ENCODE results near the gene FERMT3.
"Not testable (repeated sequence)": the region's sequence is repeated elsewhere in the genome, so short reads cannot be mapped to it uniquely, and the experiment has no call there.

The FERMT3 gene

DNA sequence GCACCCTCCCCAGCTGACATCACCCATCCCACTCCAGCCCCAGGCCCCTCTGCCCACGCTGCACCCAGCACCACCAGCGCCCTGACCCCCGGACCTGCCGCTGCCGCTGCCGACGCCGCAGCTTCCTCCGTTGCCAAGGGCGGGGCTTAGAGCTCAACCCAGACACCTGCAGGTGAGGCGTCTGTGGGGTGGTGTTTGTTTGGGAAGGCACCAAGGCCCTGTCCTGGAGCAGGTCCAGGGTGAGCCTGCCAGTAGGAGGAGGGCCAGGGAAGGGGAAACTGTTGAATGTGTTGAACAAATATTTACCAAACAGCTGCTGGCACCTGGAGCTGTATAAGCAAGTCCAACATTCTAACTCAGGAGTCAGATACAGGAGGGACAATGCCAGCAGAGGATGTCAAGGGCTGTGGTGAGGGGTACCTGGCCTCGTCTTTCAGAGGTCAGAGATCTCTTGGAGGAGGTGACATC is 31.0 kb downstream of the FERMT3 start:
- DNase-seq = peak; percentile 96

DNA sequence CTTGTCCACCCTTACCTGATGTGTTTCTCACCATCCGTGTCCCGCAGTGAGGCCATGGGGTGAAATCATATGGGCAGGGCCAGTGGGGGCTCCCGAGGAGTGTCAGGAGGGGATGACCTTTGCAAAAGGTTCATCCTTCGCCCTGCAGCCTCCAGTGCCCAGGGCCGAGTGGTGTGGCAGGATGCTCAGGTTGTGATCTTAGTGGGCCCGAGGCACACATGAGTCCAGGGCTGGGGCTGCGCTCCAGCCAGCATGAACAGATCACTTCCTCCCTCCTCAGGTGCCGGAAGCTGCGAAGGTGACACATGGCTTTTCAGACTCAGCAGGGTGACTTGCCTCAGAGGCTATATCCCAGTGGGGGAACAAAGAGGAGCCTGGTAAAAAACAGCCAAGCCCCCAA is 31.6 kb downstream of the FERMT3 start:
- peak; percentile 72 for DNase-seq

DNA sequence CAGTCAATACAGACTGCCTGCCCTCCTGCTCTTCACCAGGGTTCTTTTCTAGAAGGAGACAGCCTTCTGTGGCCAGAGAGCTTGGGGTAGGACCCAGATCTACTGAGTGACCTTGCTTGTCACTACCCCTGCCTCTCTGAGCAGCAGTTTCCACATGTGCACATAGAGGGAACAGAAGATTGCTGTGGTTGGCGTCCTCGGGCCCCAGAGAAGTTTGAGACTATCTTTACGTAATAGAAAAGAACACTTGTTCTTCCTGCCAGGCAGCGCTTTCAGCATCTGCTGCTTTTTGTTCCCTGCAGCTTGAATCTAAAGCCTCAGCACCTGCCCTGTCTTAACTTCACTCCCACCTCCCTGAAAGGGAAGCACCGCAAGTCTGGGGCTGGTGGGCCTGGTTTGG is 32.5 kb downstream of the FERMT3 start:
- peak; percentile 78 for DNase-seq

DNA sequence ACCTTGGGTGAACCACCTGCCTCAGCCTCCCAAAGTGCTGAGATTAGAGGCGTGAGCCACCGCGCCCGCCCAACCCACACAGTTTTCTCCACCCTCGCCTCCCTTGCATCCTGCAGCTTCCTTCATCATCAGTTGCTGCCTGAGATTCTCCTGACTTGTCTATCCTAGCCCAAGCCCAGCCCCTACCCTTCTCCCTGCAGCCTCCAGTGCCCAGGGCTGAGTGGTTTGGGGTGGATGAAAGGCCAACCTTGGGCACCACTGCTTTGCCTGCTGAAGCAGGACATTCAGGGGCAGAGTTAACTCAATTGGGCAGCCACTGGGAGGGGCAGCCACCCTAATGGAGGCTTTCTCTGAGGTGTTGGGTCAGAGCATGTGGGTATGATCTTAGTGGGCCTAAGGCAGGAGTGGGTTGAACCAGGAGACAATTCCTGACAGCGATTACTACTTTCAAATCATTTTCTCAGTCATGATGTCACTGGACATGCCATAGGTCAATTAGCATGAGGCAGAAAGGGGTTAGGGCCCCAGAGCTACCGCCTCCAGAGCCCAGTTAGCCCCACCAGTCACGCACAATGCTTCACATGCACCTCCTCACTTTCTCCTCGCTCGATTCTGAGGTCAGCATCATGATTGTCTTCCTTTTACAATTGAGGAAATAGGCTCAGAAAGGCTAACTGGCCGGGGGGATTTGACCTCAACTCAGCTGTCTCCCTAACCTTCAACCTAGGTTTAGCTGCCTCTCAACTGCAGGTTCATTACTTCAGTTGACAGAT is 33.3 kb downstream of the FERMT3 start:
- no peak for DNase-seq

DNA sequence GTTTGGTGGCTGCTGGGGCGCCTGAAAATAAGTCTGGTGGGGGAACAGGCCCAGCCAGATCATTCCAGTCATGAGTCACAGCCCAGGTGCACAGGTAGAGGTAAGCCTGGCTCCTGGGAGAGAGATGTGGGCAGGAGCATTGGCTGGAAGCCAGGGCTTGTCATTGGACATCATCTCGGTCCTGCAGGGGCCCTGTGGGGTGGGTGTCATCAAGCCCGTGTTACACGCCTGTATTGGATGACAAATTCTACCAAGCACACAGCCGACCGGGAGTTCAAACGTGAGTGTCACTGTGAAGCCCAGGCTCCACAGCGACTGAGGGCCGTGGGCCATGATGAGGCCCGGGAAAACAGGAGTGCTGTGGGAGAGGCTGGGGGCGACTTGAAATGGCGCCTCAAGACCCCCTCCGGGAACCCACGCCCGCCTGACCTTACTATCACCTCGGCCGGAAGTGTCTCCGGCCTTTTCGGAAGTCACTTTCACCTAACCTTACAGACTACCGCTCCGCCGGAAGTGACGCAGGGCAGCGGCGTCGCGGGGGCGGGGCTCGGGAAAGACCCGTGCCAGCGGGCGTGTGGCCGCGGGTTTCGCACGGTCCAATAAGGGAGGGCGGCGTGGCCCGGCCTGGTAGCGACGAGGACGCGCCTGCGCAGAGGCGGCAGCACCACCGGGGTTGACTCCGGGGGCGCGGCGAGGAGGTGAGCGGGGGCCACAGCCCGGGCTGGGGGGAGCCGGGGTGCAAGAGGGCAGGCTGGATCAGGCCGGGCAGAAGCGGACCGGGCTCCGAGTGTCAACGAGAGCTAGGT is 34.1 kb downstream of the FERMT3 start, which contains the start of gene FKBP2:
TSS of gene FKBP2 (plus strand) at position 661 of the 806 bp plus-strand sequence. CDS start 1,293 bp downstream, outside the sequence.
- peak; percentile 99 for DNase-seq

DNA sequence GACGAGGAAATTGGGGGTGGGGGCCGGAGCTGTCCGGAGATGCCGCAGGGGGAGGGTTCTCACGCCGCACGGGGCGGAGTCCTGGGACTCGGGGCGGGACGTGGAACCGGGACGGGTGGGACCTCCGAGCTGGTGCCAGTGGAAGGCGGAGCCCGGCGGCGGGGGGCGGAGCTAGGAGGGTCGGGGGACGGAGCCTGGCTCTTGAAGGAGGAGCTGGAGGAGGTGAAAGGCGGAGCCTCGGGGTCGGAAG is 34.6 kb downstream of the FERMT3 start:
- DNase-seq = peak; percentile 100

DNA sequence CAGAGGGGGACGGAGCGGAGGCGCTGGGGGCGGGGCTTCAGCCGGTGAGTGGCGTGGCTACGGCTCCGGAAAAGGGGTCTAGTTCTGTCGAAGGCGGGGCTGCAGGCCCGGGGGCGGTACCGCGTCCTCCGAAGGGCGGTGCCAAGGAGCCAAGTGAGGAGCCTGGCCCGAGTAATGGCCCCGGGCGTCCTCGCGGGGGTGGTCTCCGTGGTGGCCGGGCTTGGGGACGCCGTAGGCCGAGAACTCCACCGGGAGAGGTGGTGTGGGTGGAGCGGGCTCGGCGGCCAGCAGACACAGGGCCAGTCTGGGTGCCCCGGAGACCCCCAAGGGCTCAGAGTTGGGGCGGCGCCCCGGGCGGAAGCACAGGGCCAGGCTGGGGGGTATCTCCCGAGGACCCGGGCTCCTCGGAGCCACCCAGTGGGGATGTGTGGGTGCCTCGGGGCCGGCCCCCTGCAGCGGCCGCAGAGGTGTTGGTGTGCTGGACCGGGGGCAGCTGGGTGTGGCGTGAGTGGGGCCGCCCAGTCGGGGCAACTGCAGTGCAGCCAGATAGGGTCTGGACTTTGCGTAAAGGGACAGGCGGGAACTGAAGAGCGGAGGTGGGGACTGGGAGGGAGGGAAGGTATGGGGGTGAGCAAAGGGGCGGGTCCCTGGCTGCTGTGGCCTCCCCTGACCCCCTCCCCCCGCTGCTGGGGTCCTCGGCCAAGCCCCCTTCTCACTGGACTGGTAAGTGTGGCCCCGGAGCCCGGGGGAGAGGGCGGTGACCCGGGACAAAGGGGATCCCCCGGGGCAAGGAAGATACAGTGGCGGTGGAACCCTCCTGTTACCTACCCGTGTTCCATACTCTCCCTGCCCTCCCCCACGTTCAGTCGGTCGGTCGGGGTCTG is 35.2 kb downstream of the FERMT3 start:
- DNase-seq = peak; percentile 63

DNA sequence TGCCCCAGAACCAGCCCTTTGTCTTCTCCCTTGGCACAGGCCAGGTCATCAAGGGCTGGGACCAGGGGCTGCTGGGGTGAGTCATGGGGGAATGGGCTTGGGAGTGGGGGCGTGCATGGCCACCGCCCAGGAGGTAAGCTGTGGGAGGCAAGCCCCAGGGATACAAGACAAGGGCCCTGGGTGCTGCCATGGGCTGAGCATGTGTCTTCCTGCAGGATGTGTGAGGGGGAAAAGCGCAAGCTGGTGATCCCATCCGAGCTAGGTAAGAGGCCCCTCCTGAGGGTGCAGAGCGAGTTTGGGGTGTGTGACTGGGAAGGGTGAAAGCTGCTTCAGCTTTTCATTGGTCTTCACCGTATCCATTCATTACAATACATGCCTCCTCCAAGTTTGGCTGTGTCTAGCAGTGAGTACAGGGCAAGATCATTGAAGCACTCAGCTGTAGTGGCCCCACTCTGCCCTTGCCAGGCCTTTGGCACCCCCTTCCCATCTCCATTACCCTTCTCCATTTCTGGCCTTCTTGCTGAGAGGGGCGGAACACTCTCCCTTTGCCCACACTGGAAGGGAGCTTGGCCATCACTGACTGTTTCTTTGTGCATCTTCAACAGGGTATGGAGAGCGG is 36.8 kb downstream of the FERMT3 start:
- DNase-seq = peak; percentile 4

DNA sequence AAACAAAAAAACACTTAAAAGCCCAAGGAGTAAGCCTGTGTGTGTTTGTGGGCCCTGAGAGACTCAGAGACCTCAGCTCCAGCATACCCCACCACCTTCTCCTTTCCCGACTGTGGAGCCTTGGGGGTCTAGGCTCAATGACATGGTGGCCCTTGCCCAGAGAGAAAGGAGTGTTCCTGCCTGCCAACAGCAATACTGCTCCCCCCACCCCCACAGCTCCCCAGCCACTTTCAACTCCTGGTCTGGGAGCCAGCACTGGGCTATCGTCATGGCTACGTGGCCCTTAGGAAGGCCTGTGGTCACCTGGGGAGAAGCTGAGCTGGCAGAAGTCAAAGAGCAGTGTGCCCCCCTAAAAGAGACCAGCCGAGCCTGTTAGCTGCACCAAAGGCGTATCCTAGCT is 37.6 kb downstream of the FERMT3 start:
- peak; percentile 11 for DNase-seq

DNA sequence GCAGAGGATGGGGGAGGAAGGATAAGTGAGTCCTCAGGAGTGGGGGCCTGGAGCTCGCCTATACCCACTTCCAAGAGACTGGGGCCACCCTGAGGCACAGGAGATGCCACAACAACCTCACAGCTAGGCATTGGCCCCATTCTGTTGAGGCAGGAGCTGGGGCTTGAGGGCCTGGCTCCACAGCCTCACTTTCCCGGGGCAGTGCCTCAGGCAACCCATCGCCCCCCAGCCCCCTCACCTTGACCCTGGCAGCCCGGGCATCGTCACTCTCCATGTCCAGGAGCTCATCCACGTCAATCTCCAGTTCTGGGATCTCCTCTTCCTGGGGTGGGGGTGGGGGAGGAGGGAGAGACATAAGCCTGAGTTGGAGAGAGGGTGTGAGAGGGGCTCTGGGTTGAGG is 38.4 kb downstream of the FERMT3 start:
- DNase-seq = peak; percentile 14

DNA sequence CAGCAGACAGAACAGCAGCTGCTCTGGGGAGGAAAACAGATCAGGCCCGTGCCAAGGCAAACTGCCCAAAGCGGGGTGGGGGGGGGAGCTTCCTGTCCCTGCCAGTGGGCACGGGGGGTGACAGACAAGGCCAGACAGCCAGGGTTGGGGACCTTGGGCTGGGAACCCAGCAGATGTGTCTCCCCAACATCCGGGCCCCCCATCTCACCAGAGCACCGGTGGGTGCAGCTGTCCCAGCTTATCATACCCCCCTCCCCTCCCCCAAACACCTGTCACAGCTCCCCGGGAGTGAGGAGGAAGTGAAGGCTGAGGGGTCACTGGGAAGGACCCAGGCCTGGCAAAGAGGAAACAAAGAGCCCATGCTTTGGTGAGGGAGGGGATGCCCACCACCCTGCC is 38.9 kb downstream of the FERMT3 start:
- peak; percentile 83 for DNase-seq

DNA sequence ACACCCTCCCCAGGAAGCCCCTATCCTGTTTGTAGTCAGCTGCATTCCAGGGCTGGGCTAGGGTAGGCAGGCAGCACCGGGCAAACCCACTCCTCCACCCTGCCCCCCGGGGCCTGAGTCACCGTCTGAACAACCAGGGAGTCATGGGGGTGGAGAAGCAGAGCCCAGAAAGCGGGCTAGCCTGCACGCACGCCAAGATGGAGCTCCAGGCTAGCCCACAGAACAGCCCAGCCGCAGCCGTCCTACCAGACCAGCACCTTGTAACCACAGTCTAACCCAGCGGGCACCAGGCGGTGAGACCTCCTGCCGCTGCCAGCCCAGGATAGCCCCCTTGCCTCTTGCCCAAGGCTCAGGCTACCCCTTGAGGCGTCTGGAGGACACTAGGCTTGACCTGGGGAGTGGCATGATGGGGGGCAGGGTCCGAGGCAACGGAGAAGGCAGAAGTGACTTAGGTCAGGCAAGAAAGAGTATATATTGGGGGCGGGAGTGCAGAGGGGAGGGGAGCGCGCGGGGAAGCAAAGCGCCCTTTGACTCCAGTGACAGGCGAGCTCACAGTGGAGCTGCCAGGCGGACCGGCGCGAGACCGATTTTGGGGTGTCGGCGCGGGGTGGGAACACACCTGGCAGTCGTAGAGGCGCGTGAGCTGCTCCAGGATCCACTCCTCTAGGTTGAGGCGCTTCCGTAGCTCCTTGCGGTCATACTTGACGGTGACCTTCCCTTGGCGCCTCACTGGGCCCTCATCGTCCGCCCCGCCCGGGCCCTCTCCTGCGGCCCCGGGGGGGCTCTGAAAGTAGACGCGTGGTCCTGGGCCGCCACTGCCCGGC is 39.5 kb downstream of the FERMT3 start:
- DNase-seq = peak; percentile 86

DNA sequence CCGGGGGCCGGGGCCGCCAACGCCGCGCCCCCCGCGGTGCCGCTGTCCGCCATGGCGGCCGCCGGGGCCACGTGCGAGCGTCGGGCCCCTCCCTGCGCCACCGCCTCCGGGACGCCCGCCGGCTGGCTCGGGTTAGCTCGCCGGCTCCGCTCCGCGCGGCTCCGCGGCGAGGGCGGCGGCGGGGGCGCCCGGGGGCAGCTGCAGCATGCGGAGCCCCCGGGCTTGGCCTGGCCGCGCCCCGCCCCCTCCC is 40.0 kb downstream of the FERMT3 start:
- not testable (repeated sequence) for DNase-seq

DNA sequence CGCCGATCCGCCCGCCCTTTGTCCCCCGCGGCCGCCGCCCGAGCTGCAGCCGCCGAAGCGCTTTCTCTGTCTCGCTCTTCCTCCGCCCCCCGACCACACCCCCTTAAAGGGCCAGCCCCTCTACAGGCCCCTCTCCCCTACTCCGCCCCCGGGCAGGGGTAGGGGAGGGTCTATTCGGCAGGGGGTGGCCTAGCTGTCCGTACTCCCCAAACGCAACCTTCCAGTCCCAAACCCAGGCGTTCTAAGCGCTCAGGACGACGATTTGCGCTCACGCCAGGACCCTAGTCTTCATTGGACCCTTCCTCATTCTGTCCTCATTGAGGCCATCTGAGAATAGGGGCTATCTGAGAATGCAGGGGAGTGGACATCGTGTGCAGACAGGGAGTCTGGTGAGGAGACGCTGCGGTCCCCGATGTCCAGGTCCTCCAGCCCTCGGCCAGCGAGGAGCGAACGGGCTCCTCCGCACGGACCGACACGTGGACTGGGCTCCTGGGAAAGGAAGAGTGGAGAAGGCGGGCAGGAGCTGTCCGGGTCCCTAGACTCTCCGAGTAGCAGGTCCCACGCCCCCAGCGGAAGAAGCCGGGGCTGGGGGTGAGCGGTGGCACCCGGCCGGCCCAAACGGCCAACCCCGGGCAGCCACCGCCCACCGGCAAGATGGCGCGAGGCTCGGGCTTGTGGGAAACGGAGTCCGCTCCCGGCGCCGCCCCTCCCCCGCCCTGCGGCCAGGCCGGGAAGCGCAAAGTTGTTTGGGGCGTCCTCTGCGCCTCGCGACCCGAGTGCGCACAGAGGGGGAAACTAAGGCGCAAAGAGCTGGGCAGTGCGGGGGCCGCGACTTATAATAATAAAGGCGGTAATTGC is 40.6 kb downstream of the FERMT3 start, which contains the start of gene PPP1R14B:
TSS of gene PPP1R14B (minus strand) at position 73 of the 858 bp plus-strand sequence. CDS start 270 bp downstream, outside the sequence.
- DNase-seq = peak; percentile 96

DNA sequence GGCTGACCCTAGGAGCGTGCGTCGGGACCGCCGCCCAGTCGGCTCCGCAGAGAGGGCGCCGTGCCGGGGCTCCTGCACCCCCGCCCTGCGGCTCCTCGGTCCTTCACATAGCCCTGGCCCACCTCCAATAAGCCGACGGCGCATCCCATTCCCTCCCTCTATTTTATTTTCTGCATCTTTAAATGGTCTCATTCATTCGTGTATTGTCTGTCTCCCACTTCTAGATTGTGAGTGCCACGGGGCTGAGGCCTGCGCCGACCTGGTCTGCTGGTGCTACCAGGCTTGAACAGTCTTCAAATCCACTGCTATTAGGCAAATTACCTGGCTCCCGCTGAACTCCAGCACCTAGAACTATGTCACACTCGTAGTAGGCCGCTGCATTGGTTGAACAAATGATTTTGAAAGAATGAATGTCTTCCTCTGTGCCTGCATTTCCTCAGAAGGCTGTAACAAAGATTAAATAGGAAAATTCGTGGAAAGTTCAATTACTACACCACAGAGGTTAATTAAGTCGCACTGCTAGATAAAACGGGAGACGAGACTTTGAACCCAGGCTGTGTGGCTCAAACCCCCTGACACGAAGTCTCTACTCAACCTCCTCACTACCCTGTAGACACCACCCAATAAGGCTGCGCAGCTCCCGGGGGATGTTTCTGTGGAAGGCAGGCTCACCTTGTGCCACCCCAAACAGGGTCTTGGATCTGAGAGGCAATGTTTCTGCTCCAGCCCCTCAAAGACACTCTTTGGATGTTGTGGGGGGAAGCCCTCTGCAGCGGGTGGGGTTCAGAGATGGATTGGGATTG is 41.4 kb downstream of the FERMT3 start:
- peak; percentile 2 for DNase-seq

DNA sequence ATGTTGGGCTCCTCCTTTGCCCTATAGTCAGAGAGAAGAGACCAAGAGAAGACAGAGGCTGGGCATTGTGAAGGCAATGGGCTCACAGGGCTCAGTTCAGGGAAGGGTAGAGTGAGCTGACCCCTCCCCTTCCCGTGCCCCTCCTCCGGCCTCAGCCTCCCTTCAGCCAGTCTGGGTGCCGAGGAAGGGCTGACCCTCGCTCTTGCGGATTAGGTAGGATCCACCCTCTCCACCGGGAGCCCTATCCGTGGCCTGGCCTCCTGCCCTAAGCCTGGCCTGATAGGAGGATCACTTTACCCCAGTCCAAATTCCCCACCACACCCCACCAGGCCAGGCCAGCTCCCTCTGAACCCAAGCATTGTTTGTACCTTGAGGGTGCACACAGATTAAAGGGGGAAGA is 42.1 kb downstream of the FERMT3 start:
- no peak for DNase-seq

DNA sequence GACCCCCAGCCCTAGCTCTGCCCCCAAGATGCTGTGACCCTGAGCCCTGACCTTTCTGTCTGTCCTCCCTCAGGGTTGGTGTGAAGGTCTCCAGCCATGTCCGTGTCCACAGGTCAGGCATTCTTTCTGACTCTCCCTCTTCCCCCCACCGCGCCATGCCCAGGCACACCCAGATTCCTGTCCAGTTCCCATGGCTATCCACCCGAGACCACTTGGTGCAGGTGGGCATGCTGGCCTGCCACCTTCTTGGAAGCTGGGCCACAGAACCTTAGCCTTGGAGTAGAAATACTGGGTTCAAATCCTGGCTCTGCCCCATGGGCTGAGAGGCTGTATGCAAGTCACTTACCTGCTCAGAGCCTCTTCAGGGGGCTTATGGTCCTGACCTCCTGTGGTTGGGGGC is 42.5 kb downstream of the FERMT3 start:
- no peak for DNase-seq

DNA sequence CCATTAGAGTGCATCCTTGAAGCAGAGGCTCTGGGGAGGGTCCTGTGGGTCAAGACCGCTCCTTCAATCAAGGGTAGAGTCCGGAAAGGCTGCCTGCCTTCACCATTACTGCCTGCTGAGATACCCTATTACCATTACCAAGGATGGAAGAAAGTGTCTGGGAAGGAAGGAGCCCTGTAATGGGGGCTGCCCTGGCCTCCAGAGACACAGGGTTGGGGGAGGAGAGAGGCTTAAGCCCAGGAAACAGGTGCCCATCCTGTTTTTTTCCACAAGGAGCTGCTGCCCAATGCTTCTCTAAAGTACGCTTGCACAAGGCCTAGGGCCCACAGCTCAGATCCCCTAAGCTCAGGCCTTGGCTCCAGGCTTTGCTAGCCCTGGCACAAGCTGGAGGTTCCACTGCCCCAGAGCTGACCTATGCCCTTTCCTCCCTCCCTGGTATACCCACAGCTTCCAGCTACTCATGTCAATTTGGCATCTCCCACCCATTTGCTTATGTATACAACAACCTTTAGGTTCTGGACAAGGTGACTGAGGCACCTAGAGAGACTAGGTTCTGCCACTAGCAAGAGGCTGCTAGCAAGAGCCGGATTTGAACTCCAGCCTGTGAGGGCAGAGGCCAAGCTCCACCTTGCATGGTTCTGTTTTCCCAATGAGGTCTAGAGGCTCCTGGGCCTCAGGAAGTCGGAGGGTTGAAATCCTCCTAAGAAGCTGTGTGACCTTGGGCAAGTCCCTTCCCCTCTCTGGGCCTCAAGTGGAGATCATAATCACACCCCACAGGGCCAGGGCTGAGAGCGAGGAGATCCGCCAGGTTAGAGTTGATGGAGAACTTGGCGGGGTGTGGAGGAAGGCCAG is 43.3 kb downstream of the FERMT3 start:
- DNase-seq = peak; percentile 6

DNA sequence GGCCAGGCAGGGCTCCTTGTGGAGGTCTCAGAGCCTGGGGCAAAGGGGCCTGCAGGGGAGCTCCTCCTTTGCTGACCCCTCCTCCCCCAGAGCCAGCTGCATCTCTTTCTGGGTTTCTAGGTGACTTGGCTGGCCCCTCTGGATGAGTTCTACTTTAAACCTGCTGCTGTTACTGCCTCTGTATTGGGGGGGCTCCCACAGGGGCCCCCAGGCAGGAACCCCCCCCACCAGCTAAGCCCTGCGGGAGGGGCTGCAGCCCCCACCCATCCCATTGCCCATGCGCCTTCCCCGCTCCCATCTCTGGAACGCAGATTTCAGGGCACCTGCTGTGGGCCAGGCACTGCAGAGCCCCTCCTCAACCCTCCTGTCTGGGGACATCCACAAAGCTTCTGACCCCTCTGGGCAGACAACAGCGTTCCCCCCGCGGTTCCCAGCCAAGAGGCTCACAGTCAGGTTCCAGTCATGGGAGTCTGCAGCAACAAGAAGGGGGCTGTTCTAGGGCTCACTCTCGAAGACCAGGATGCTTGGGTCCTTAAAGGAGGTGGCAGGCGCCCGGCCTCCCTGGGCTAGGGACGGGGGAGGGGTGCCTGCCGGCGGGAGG is 44.0 kb downstream of the FERMT3 start:
- DNase-seq = peak; percentile 59
